Measurements from ENCODE around the gene KRT25. TPM values are rescaled to one million over a fixed set of nuclear protein-coding genes. Genes with fewer than 3 reads are reported as not detected.

Gene KRT25
- total and polyA plus RNA-seq, 2 of the 4 experiments (the other 2 are of a cell fraction), result not detected

DNA sequence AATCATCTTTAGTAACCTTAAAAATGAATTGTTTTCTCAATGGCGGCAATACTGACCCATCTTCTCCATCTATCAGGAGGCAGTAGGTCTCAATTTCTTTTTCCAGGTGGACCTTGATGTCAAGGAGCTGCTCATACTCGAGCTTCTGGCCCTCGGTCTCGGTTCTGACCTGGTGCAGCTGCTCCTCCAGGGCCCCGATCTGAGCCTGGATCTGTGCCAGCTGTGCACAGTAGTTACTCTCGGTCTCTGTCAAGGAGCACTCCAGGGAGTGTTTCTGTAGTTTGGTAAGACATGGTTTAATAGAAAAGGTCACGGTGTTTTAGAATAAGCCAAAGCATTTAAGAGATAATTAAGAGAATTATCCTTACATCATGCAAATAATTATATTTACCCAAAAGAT, 22.3 kb upstream of the KRT25 start:
- no TSS peak for BruUV-seq (replicated peaks)
- dilution Hi-C loops (cut with HindIII; ENCODE audit: low sequenced_read_pairs, unreplicated experiment), result no loop called here
- peaks cover 44% of the 10 kb centered on the region for H3K27me3 ChIP-seq (ENCODE audit: control insufficient read depth, insufficient read depth, low read length)
- H4K20me1 ChIP-seq (ENCODE audit: insufficient read depth, low read length), result no peaks in the 10 kb centered on the region
- H4K91ac ChIP-seq (ENCODE audit: insufficient read depth, low read depth, low read length), result no peak overlapping the region
- H3K4me1 ChIP-seq (ENCODE audit: control insufficient read depth, insufficient read depth, low read length), result no peaks in the 10 kb centered on the region
- H3K27ac ChIP-seq (ENCODE audit: insufficient read depth, low read length), result no peak overlapping the region
- H3K9me3 ChIP-seq (ENCODE audit: control insufficient read depth, insufficient read depth, low read length), result no peaks in the 10 kb centered on the region; the same call in 1 of the 2 replicates
- H2BK15ac ChIP-seq (ENCODE audit: low read depth, low read length), result no peak overlapping the region
- no peak overlapping the region for H2AFZ ChIP-seq (replicated peaks; ENCODE audit: low read length, poor library complexity)
- no peak overlapping the region for H2AK5ac ChIP-seq (ENCODE audit: low read depth, low read length)
- H3K79me1 ChIP-seq (ENCODE audit: low read depth in 1 of 2, low read length in 2 of 2), result no peaks in the 10 kb centered on the region
- H3K14ac ChIP-seq (replicated peaks; ENCODE audit: low read depth, low read length), result no peak overlapping the region
- no peak overlapping the region for H4K5ac ChIP-seq (ENCODE audit: low read depth, low read length)
- WGBS, 2 experiments (ENCODE audit: extremely low coverage in 2 of 2, insufficient read length in 1 of 2), result no CpG with 5 or more reads among the region's 7 CpGs
- ChIA-PET POLR2A (ENCODE audit: unreplicated experiment) (no interaction called here), CTCF (no interaction called here)
- TF ChIP-seq, protein P1, sequence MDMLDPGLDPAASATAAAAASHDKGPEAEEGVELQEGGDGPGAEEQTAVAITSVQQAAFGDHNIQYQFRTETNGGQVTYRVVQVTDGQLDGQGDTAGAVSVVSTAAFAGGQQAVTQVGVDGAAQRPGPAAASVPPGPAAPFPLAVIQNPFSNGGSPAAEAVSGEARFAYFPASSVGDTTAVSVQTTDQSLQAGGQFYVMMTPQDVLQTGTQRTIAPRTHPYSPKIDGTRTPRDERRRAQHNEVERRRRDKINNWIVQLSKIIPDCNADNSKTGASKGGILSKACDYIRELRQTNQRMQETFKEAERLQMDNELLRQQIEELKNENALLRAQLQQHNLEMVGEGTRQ (IDR thresholded peaks at IDR 0.05; ENCODE audit: low read depth, low read length), result no peak
- TF ChIP-seq POLR2A (IDR thresholded peaks at IDR 0.05; ENCODE audit: low read depth, low read length) (no peak), NFE2L2 (IDR thresholded peaks at IDR 0.05; ENCODE audit: low read depth, low read length) (no peak), BHLHE40 (IDR thresholded peaks at IDR 0.05; ENCODE audit: low read depth, low read length) (no peak), MAZ (IDR thresholded peaks at IDR 0.05; ENCODE audit: borderline replicate concordance, low read depth, low read length) (no peak), MXI1 (IDR thresholded peaks at IDR 0.05; ENCODE audit: borderline replicate concordance, low read depth, low read length) (no peak), RAD21 (IDR thresholded peaks at IDR 0.05; ENCODE audit: low read length) (no peak), CHD1 (IDR thresholded peaks at IDR 0.05; ENCODE audit: low read depth, low read length) (no peak), RCOR1 (IDR thresholded peaks at IDR 0.05; ENCODE audit: insufficient replicate concordance, low read length) (no peak), SMC3 (IDR thresholded peaks at IDR 0.05; ENCODE audit: low read depth, low read length) (no peak), RFX5 (IDR thresholded peaks at IDR 0.05; ENCODE audit: low read depth, low read length) (no peak)
- TF ChIP-seq, protein P2, sequence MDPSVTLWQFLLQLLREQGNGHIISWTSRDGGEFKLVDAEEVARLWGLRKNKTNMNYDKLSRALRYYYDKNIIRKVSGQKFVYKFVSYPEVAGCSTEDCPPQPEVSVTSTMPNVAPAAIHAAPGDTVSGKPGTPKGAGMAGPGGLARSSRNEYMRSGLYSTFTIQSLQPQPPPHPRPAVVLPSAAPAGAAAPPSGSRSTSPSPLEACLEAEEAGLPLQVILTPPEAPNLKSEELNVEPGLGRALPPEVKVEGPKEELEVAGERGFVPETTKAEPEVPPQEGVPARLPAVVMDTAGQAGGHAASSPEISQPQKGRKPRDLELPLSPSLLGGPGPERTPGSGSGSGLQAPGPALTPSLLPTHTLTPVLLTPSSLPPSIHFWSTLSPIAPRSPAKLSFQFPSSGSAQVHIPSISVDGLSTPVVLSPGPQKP (IDR thresholded peaks at IDR 0.05; ENCODE audit: borderline replicate concordance, low read depth, low read length), result no peak
- no peak overlapping the region for H3K9ac ChIP-seq (ENCODE audit: low read depth, low read length)
- H3K18ac ChIP-seq (ENCODE audit: low read depth, low read length), result no peak overlapping the region
- no peak overlapping the region for H2AK9ac ChIP-seq (replicated peaks; ENCODE audit: low read depth, low read length, poor library complexity)
- ATAC-seq (ENCODE audit: low read depth), result no peak
- H3K56ac ChIP-seq (ENCODE audit: extremely low read depth, insufficient read depth, low read length), result no peak overlapping the region
- in situ Hi-C loops (cut with MboI; ENCODE audit: low sequenced_read_pairs), result loop anchor here (25.0 kb wide), 1 partner anchor 415 kb away; the partner anchor contains the start of gene GJD3
- DNase-seq, result no peak
- no peak overlapping the region for H2BK120ac ChIP-seq (ENCODE audit: low read depth, low read length)
- no peak overlapping the region for H2BK5ac ChIP-seq (ENCODE audit: low read depth, low read length, poor library complexity, severe bottlenecking)
- no peak overlapping the region for H3K4me2 ChIP-seq (ENCODE audit: low read depth, low read length)
- no peak overlapping the region for H2BK20ac ChIP-seq (ENCODE audit: low read depth, low read length)
- intact Hi-C loops (cut with micrococcal nuclease), result no loop called here
- no peaks in the 10 kb centered on the region for H3K36me3 ChIP-seq (ENCODE audit: control insufficient read depth, insufficient read depth, low read length)
- H3K23ac ChIP-seq (ENCODE audit: low read depth, low read length), result no peak overlapping the region
- no peaks in the 10 kb centered on the region for H3K9me1 ChIP-seq (ENCODE audit: insufficient read depth, low read length)
- no peak overlapping the region for H3K4ac ChIP-seq (ENCODE audit: low read depth, low read length)
- no peak overlapping the region for H3K4me3 ChIP-seq (ENCODE audit: insufficient read depth, low read depth, low read length)
- H4K8ac ChIP-seq (ENCODE audit: low read depth in 2 of 2, low read length in 2 of 2), result no peak overlapping the region
